AG09319 (cell line): ENCODE measurements around the gene TRPC4.

Experiments used
- DNase-seq: peaks from one replicate; pipeline ENCODE4 v3.0.0-alpha.2; 2010; ENCODE audit warnings: low read depth; ENCODE audit errors: extremely low read depth
- TF ChIP-seq, protein P1 (sequence below): IDR thresholded peaks from 2 replicates; pipeline ENCODE4 v1.5.1; 2011; ENCODE audit warnings: low read depth, mild to moderate bottlenecking, inconsistent platforms, low read length, moderate library complexity

The TRPC4 gene

DNA sequence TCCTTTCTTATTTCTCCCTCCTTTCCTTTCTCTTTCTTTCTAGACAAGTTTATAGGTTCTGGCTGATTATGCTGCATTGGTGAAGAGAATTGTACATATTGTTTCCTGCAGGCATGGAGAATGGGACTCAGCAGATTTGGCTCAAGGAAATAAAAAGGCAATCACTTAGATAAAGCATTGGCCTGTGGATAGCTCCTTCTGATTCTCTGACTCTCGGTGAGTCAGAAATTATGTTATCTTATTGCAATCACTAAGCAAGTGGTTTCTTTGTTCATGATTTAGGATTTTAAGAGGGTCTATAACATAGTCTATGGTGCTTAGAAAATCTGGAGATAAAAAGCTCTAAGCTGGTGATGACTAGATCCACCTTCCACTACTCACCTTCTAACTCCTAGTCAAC lies 217.0 kb downstream of the TRPC4 start:
- TF ChIP-seq, protein P1, sequence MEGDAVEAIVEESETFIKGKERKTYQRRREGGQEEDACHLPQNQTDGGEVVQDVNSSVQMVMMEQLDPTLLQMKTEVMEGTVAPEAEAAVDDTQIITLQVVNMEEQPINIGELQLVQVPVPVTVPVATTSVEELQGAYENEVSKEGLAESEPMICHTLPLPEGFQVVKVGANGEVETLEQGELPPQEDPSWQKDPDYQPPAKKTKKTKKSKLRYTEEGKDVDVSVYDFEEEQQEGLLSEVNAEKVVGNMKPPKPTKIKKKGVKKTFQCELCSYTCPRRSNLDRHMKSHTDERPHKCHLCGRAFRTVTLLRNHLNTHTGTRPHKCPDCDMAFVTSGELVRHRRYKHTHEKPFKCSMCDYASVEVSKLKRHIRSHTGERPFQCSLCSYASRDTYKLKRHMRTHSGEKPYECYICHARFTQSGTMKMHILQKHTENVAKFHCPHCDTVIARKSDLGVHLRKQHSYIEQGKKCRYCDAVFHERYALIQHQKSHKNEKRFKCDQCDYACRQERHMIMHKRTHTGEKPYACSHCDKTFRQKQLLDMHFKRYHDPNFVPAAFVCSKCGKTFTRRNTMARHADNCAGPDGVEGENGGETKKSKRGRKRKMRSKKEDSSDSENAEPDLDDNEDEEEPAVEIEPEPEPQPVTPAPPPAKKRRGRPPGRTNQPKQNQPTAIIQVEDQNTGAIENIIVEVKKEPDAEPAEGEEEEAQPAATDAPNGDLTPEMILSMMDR: no peak
- DNase-seq: no peak

DNA sequence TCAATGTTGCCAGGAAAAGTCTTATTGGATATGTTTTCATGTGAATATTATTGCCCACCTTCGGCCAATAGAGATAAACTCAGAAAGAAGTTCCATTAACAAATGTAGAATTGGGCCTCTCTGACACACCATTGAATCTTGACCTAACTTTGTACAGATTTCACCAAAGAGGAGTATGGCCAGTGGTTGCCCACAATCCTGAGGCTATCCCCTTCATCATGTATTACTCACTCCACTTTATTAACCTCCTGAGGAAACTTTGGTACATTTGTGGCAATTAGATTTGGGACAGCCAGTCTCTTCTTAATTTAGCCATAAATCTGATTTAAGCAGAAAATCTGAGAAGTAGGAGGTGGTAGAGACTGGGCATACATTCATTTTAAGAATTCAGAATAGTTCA lies 217.7 kb downstream of the TRPC4 start:
- DNase-seq: no peak
- TF ChIP-seq, protein P1: no peak

DNA sequence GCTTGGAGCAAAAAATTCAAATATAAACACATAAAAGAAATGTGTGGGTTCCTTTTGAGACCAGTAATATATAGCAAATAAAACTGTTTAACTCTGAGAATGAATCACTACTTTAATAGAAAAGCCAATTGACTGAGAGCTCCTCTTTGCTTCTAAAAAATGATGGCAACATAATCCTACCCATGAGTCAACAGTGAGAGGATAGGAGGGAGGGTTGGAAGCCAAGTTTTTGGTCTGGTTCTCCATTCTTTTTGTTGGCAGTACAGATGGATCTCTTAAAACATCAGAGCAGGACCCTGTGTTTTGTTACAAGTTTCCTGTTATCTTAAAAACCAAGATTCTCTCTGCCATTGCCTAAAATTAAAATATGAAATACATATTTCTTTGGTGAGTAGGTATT lies 221.0 kb downstream of the TRPC4 start:
- TF ChIP-seq, protein P1: no peak
- DNase-seq: no peak

DNA sequence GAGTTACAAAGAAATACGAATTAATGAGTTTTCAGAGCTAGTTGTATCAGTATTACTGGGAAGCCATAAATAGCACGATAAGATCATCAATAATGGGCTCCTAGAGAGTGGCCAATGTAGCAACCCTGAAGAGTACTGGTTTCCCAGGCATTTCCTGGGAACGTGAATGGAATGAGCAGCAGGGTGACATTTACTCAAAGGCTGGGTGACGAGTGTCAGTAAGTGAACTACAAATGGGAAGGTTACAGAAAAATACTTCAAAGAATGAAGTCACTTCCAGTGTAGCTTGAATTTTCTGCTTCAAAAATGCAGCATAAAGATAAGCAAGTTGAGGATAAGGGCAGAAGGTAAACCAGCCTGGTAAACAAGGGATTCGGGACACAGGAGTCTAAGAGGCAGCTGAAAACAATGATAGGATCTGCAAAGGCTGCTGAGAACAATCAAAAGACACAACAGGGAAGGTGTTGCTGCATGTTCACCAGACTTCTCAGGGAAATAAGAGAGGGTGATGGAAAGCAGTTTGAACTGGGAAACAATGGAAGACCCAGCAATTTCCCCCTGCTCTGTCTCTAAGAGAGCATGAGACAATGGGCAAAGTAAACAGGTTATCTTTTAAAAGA lies 222.4 kb downstream of the TRPC4 start:
- TF ChIP-seq, protein P1: no peak
- DNase-seq: no peak

DNA sequence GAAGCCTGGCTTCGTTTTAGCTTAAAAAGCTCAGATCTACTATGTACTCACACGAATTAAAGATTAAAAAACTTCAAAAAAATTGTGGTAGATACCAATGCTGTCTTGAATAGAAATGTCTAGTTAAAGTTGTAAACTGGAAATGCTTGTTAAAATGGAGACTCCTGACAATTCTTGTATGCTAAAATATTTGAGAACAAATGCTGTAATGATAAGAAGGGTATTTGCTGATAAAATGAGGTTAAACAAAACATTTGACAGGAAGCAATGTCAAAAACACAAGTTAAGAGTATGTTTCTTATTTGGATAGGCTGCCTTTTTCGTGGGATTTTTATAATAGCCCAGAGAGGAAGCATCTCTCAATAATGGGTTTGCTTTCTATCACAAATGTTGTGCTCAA lies 223.0 kb downstream of the TRPC4 start:
- no peak for DNase-seq
- TF ChIP-seq, protein P1: no peak

DNA sequence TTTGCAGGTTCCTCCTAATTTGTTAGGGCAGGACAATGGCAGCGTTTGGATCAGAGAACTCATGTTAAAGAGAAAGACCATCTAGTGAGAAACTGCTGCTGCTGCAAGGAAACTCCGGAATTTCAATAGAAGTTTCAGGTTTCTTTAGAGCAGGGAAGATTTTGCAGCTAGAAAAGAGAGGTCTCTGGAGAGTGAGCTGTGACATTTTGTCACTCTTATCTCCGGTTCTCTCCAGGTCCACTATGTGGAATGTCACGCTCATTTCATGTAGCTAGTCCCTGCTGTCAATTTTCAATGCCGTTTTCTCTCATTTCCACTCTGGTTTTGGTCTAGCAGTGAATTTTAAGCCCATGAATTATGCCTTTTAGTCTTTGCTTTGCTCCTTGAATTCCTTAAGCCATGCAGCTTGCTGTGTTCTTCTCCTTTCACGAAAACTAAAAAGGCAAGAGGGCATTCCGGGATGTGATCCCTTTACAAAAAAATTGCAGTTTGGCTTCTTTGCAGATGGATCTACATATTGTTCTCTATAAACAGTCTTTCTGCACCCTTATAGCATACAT lies 224.3 kb downstream of the TRPC4 start:
- no peak for DNase-seq

DNA sequence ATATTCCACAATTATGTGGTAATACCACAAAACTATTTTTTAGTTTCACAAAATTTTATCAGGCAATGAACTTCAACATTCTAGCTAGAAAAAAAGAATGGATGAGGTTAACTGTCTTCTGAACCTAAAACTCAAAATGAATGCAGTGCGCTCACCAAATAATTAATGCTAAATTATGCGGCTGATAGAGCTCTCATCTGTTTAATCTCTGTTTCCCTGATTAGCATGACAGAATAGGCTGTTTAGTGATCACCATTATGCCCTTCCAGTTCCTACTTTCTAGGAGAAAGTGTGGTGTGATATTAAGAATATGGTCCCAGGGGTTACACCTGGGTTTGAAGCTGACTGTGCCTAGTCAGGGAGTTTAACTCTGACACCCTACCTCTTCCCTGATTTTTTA lies 228.2 kb downstream of the TRPC4 start:
- TF ChIP-seq, protein P1: no peak
- no peak for DNase-seq

More for the DNA sequence above, 224.3 kb downstream of the TRPC4 start:
- TF ChIP-seq, protein P1: no peak
